Kidney glomerular epithelial cell (primary cell): Measurements from ENCODE around the gene TANC1.

Source experiments
- DNase-seq: peaks from one replicate; lab custom pipeline; 2025; lab: John Stamatoyannopoulos, UW

The TANC1 gene

GRCh38 chr2:159196393-159196925 lies 228.0 kb downstream of the TANC1 start:
- DNase-seq, result no peak

GRCh38 chr2:159199236-159199635 lies 230.8 kb downstream of the TANC1 start:
- no peak for DNase-seq

GRCh38 chr2:159199761-159200465 lies 231.5 kb downstream of the TANC1 start:
- no peak for DNase-seq

- DNase-seq, result no peak
These were observed 232.1 kb downstream of the TANC1 start for GRCh38 chr2:159200498-159200897.

GRCh38 chr2:159201360-159202063 lies 233.1 kb downstream of the TANC1 start:
- DNase-seq, result no peak

- DNase-seq, result peak; percentile 73
These were observed 234.2 kb downstream of the TANC1 start for GRCh38 chr2:159202568-159203071.

- no peak for DNase-seq
These were observed 236.1 kb downstream of the TANC1 start for GRCh38 chr2:159204381-159205144.

GRCh38 chr2:159206736-159207380 lies 238.4 kb downstream of the TANC1 start:
- DNase-seq, result no peak

GRCh38 chr2:159208438-159208837 lies 240.0 kb downstream of the TANC1 start:
- DNase-seq, result no peak

GRCh38 chr2:159209341-159210306 lies 241.2 kb downstream of the TANC1 start:
- no peak for DNase-seq

GRCh38 chr2:159211447-159212396 lies 243.3 kb downstream of the TANC1 start:
- peak; percentile 42 for DNase-seq

GRCh38 chr2:159213296-159213695 lies 244.9 kb downstream of the TANC1 start:
- no peak for DNase-seq

- no peak for DNase-seq
These were observed 246.0 kb downstream of the TANC1 start for GRCh38 chr2:159214325-159214865.

GRCh38 chr2:159215116-159215515 lies 246.7 kb downstream of the TANC1 start:
- DNase-seq, result no peak

GRCh38 chr2:159217676-159218075 lies 249.2 kb downstream of the TANC1 start:
- no peak for DNase-seq

- no peak for DNase-seq
These were observed 249.9 kb downstream of the TANC1 start for GRCh38 chr2:159218389-159218788.

- DNase-seq, result no peak
These were observed 251.1 kb downstream of the TANC1 start for GRCh38 chr2:159219394-159219998.

- DNase-seq, result no peak
These were observed 255.8 kb downstream of the TANC1 start for GRCh38 chr2:159224061-159224813.
